Measurements from ENCODE around the gene PRKCB. TPM values are rescaled to one million over a fixed set of nuclear protein-coding genes. Genes with fewer than 3 reads are reported as not detected.
"Not testable (repeated sequence)": the region's sequence is repeated elsewhere in the genome, so short reads cannot be mapped to it uniquely, and the experiment has no call there.

Gene PRKCB
- total and polyA plus RNA-seq, 4 experiments from 2014 or later: 46.5 to 106 (median 98.2) TPM

GRCh38 chr16:23929856-23930255, 94.1 kb downstream of the PRKCB start:
- no peaks in the 10 kb centered on the region for H3K27me3 Mint-ChIP-seq
- peaks cover 41 to 58% (median 51%) of the 10 kb centered on the region in 4 donors for H3K4me1 Mint-ChIP-seq
- no peak overlapping the region for H3K27ac Mint-ChIP-seq
- intact Hi-C loops (cut with micrococcal nuclease): no loop called here
- Histone ChIP-seq H3K4me1 (ENCODE audit: insufficient read depth, low read length) (peaks cover 15% of the 10 kb centered on the region), H3K27ac (ENCODE audit: low read depth, low read length) (no peak overlapping the region), H3K9me3 (ENCODE audit: control insufficient read depth in 1 of 2, low read length in 2 of 2) (no peaks in the 10 kb centered on the region), H3K27me3 (ENCODE audit: insufficient read depth, low read length) (no peaks in the 10 kb centered on the region), H3K36me3 (ENCODE audit: insufficient read depth, low read length) (peaks cover 4% of the 10 kb centered on the region), H3K4me3 (ENCODE audit: low read length in 2 of 2) (no peak overlapping the region)
- ChIA-PET CTCF (ENCODE audit: partially characterized antibody) (interaction anchor here (1.0 to 1.6 kb wide), 2 partner anchors 25 to 80 kb away, joined by 3 to 6 read pairs; no protein-coding TSS in a partner anchor), POLR2A (ENCODE audit: partially characterized antibody) (no interaction called here)
- H3K9me3 Mint-ChIP-seq: peaks cover 0 to 6% (median 0%) of the 10 kb centered on the region in 8 donors
- no peak for DNase-seq
- peaks cover 11 to 33% of the 10 kb centered on the region in 2 donors for H3K36me3 Mint-ChIP-seq
- H3K4me3 Mint-ChIP-seq: no peak overlapping the region

GRCh38 chr16:23930791-23931190, 95.0 kb downstream of the PRKCB start:
- H3K36me3 ChIP-seq (ENCODE audit: insufficient read depth, low read length): peaks cover 4% of the 10 kb centered on the region
- ChIA-PET POLR2A (ENCODE audit: partially characterized antibody) (interaction anchor here (0.8 kb wide), 1 partner anchor 19 kb away, joined by 3 read pairs; no protein-coding TSS in a partner anchor), CTCF (ENCODE audit: partially characterized antibody) (interaction anchor here (0.7 to 1.6 kb wide), 3 partner anchors 17 to 79 kb away, joined by 3 to 6 read pairs (median 3); no protein-coding TSS in a partner anchor)
- Mint-ChIP-seq H3K9me3 (peaks cover 0 to 6% (median 0%) of the 10 kb centered on the region in 8 donors), H3K27ac (peak overlapping the region in 1 of 7 donors; percentile 38), H3K27me3 (no peaks in the 10 kb centered on the region), H3K36me3 (peaks cover 8 to 23% of the 10 kb centered on the region in 2 donors), H3K4me1 (peaks cover 48 to 66% (median 55%) of the 10 kb centered on the region in 4 donors), H3K4me3 (no peak overlapping the region)
- H3K4me3 ChIP-seq (ENCODE audit: low read length in 2 of 2): no peak overlapping the region
- H3K27ac ChIP-seq (ENCODE audit: low read depth, low read length): no peak overlapping the region
- no peak for DNase-seq
- intact Hi-C loops (cut with micrococcal nuclease): no loop called here
- H3K27me3 ChIP-seq (ENCODE audit: insufficient read depth, low read length): no peaks in the 10 kb centered on the region
- H3K9me3 ChIP-seq (ENCODE audit: control insufficient read depth in 1 of 2, low read length in 2 of 2): no peaks in the 10 kb centered on the region
- peaks cover 19% of the 10 kb centered on the region for H3K4me1 ChIP-seq (ENCODE audit: insufficient read depth, low read length)

- ChIA-PET CTCF (ENCODE audit: partially characterized antibody) (interaction anchor here (0.7 to 1.6 kb wide), 3 partner anchors 17 to 79 kb away, joined by 3 to 6 read pairs (median 3); no protein-coding TSS in a partner anchor), POLR2A (ENCODE audit: partially characterized antibody) (no interaction called here)
- H3K27ac Mint-ChIP-seq: peak overlapping the region in 1 of 7 donors; percentile 38
- H3K27me3 ChIP-seq (ENCODE audit: insufficient read depth, low read length): no peaks in the 10 kb centered on the region
- peaks cover 0 to 6% (median 0%) of the 10 kb centered on the region in 8 donors for H3K9me3 Mint-ChIP-seq
- intact Hi-C loops (cut with micrococcal nuclease): no loop called here
- H3K27me3 Mint-ChIP-seq: no peaks in the 10 kb centered on the region
- no peak overlapping the region for H3K4me3 Mint-ChIP-seq
- H3K36me3 Mint-ChIP-seq: peaks cover 7 to 25% of the 10 kb centered on the region in 2 donors
- peaks cover 4% of the 10 kb centered on the region for H3K36me3 ChIP-seq (ENCODE audit: insufficient read depth, low read length)
- DNase-seq: no peak
- H3K9me3 ChIP-seq (ENCODE audit: control insufficient read depth in 1 of 2, low read length in 2 of 2): no peaks in the 10 kb centered on the region
- H3K4me3 ChIP-seq (ENCODE audit: low read length in 2 of 2): no peak overlapping the region
- H3K27ac ChIP-seq (ENCODE audit: low read depth, low read length): no peak overlapping the region
- peaks cover 22% of the 10 kb centered on the region for H3K4me1 ChIP-seq (ENCODE audit: insufficient read depth, low read length)
- H3K4me1 Mint-ChIP-seq: peaks cover 50 to 70% (median 59%) of the 10 kb centered on the region in 4 donors
Measured at GRCh38 chr16:23931199-23931598, 95.4 kb downstream of the PRKCB start.

- H3K36me3 ChIP-seq (ENCODE audit: insufficient read depth, low read length); H3K27me3 Mint-ChIP-seq; H3K9me3 ChIP-seq (ENCODE audit: control insufficient read depth in 1 of 2, low read length in 2 of 2); H3K9me3 Mint-ChIP-seq; H3K4me3 ChIP-seq (ENCODE audit: low read length in 2 of 2); H3K27me3 ChIP-seq (ENCODE audit: insufficient read depth, low read length); H3K27ac ChIP-seq (ENCODE audit: low read depth, low read length); intact Hi-C loops (cut with micrococcal nuclease); DNase-seq: not testable (repeated sequence)
- Mint-ChIP-seq H3K4me1 (peaks cover 43 to 61% (median 52%) of the 10 kb centered on the region in 4 donors), H3K27ac (peak overlapping the region in 1 of 7 donors; percentile 57), H3K4me3 (peak overlapping the region in 3 of 8 donors; percentile 0 to 12 (median 11)), H3K36me3 (peaks cover 4 to 22% of the 10 kb centered on the region in 2 donors)
- H3K4me1 ChIP-seq (ENCODE audit: insufficient read depth, low read length): peaks cover 23% of the 10 kb centered on the region
- POLR2A ChIA-PET (ENCODE audit: partially characterized antibody): interaction anchor here (0.8 kb wide), 1 partner anchor 16 kb away, joined by 3 read pairs; no protein-coding TSS in a partner anchor
- CTCF ChIA-PET (ENCODE audit: partially characterized antibody): interaction anchor here (0.7 kb wide), 1 partner anchor 130 kb away, joined by 3 read pairs; no protein-coding TSS in a partner anchor
Measured at GRCh38 chr16:23933650-23934049, 97.9 kb downstream of the PRKCB start.

- ChIA-PET CTCF (ENCODE audit: partially characterized antibody) (interaction anchor here (0.7 kb wide), 1 partner anchor 131 kb away, joined by 3 read pairs; no protein-coding TSS in a partner anchor), POLR2A (ENCODE audit: partially characterized antibody) (no interaction called here)
- Mint-ChIP-seq H3K27me3 (no peaks in the 10 kb centered on the region), H3K9me3 (peaks cover 0 to 6% (median 0%) of the 10 kb centered on the region in 8 donors), H3K27ac (peak overlapping the region in 3 of 7 donors; percentile 18 to 85 (median 51)), H3K36me3 (peaks cover 2 to 14% of the 10 kb centered on the region in 2 donors), H3K4me3 (peak overlapping the region in 2 of 8 donors; percentile 8 to 22), H3K4me1 (peaks cover 42 to 57% (median 51%) of the 10 kb centered on the region in 4 donors)
- Histone ChIP-seq H3K4me1 (ENCODE audit: insufficient read depth, low read length) (peaks cover 23% of the 10 kb centered on the region), H3K27ac (ENCODE audit: low read depth, low read length) (no peak overlapping the region), H3K27me3 (ENCODE audit: insufficient read depth, low read length) (no peaks in the 10 kb centered on the region), H3K36me3 (ENCODE audit: insufficient read depth, low read length) (no peaks in the 10 kb centered on the region), H3K4me3 (ENCODE audit: low read length in 2 of 2) (no peak overlapping the region), H3K9me3 (ENCODE audit: control insufficient read depth in 1 of 2, low read length in 2 of 2) (no peaks in the 10 kb centered on the region)
- no peak for DNase-seq
- intact Hi-C loops (cut with micrococcal nuclease): no loop called here
Measured at GRCh38 chr16:23934610-23935236, 98.9 kb downstream of the PRKCB start.

GRCh38 chr16:23940111-23940510, 104.3 kb downstream of the PRKCB start:
- Histone ChIP-seq H3K9me3 (ENCODE audit: control insufficient read depth in 1 of 2, low read length in 2 of 2) (no peaks in the 10 kb centered on the region), H3K27me3 (ENCODE audit: insufficient read depth, low read length) (no peaks in the 10 kb centered on the region), H3K36me3 (ENCODE audit: insufficient read depth, low read length) (no peaks in the 10 kb centered on the region), H3K27ac (ENCODE audit: low read depth, low read length) (no peak overlapping the region), H3K4me3 (ENCODE audit: low read length in 2 of 2) (no peak overlapping the region), H3K4me1 (ENCODE audit: insufficient read depth, low read length) (peaks cover 33% of the 10 kb centered on the region)
- H3K36me3 Mint-ChIP-seq: peaks cover 2 to 4% of the 10 kb centered on the region in 2 donors
- no peak for DNase-seq
- ChIA-PET POLR2A (ENCODE audit: partially characterized antibody) (interaction anchor here (1.1 kb wide), 1 partner anchor 34 kb away, joined by 3 read pairs; no protein-coding TSS in a partner anchor), CTCF (ENCODE audit: partially characterized antibody) (interaction anchor here (2.2 kb wide), 1 partner anchor 136 kb away, joined by 5 read pairs; no protein-coding TSS in a partner anchor)
- H3K9me3 Mint-ChIP-seq: no peaks in the 10 kb centered on the region
- H3K4me1 Mint-ChIP-seq: peaks cover 39 to 53% (median 52%) of the 10 kb centered on the region in 4 donors
- no peak overlapping the region for H3K4me3 Mint-ChIP-seq
- H3K27me3 Mint-ChIP-seq: no peaks in the 10 kb centered on the region
- intact Hi-C loops (cut with micrococcal nuclease): no loop called here
- H3K27ac Mint-ChIP-seq: peak overlapping the region in 1 of 7 donors; percentile 46

- no peaks in the 10 kb centered on the region for H3K27me3 Mint-ChIP-seq
- peaks cover 2% of the 10 kb centered on the region in 2 donors for H3K36me3 Mint-ChIP-seq
- H3K9me3 ChIP-seq (ENCODE audit: control insufficient read depth in 1 of 2, low read length in 2 of 2): no peaks in the 10 kb centered on the region
- H3K27me3 ChIP-seq (ENCODE audit: insufficient read depth, low read length): no peaks in the 10 kb centered on the region
- no peaks in the 10 kb centered on the region for H3K36me3 ChIP-seq (ENCODE audit: insufficient read depth, low read length)
- intact Hi-C loops (cut with micrococcal nuclease): no loop called here
- no peak overlapping the region for H3K4me3 ChIP-seq (ENCODE audit: low read length in 2 of 2)
- no peak overlapping the region for H3K27ac ChIP-seq (ENCODE audit: low read depth, low read length)
- ChIA-PET CTCF (ENCODE audit: partially characterized antibody) (interaction anchor here (2.2 kb wide), 1 partner anchor 137 kb away, joined by 5 read pairs; no protein-coding TSS in a partner anchor), POLR2A (ENCODE audit: partially characterized antibody) (no interaction called here)
- no peak overlapping the region for H3K4me3 Mint-ChIP-seq
- peaks cover 39% of the 10 kb centered on the region for H3K4me1 ChIP-seq (ENCODE audit: insufficient read depth, low read length)
- H3K27ac Mint-ChIP-seq: peak overlapping the region in 4 of 7 donors; percentile 0 to 83 (median 64)
- peaks cover 40 to 55% (median 53%) of the 10 kb centered on the region in 4 donors for H3K4me1 Mint-ChIP-seq
- no peak for DNase-seq
- no peaks in the 10 kb centered on the region for H3K9me3 Mint-ChIP-seq
Measured at GRCh38 chr16:23941025-23941424, 105.2 kb downstream of the PRKCB start.

Measured in CD4-positive, alpha-beta memory T cell (primary cell).